ENCODE data around the gene CEACAM7. TPM values are rescaled to one million over a fixed set of nuclear protein-coding genes. Genes with fewer than 3 reads are reported as not detected.

CEACAM7 gene
- not detected for polyA plus RNA-seq (2012; ENCODE audit: low read depth, missing spikeins)

- no peak for FAIRE-seq
- TF ChIP-seq POLR2A (IDR thresholded peaks at IDR 0.05; ENCODE audit: low read depth, low read length) (no peak), TAF1 (IDR thresholded peaks at IDR 0.05; ENCODE audit: low read depth, low read length) (no peak)
- DNase-seq (ENCODE audit: insufficient read length, low spot score), result no peak
Observed at GRCh38 chr19:41688098-41688497, at the start of gene CEACAM7. TSS of gene CEACAM7 (minus strand) at chr19:41688270. CDS start at chr19:41688165, 105 bp downstream.

- TF ChIP-seq SPI1 (IDR thresholded peaks at IDR 0.05; ENCODE audit: low read depth, low read length) (no peak), POLR2A (IDR thresholded peaks at IDR 0.05; ENCODE audit: low read depth, low read length) (no peak), PAX5 (IDR thresholded peaks at IDR 0.05; ENCODE audit: insufficient read depth, low read length, severe bottlenecking) (no peak)
- no peak for DNase-seq (ENCODE audit: insufficient read length, low spot score)
- no peak for FAIRE-seq
Observed at GRCh38 chr19:41735071-41735600, 47.1 kb upstream of the CEACAM7 start.

- TF ChIP-seq TAF1 (IDR thresholded peaks at IDR 0.05; ENCODE audit: low read depth, low read length) (no peak), POLR2A (IDR thresholded peaks at IDR 0.05; ENCODE audit: low read depth, low read length) (no peak), POLR2AphosphoS5 (IDR thresholded peaks at IDR 0.05; ENCODE audit: low read depth, low read length) (no peak), SPI1 (IDR thresholded peaks at IDR 0.05; ENCODE audit: low read depth, low read length) (no peak), PAX5 (IDR thresholded peaks at IDR 0.05; ENCODE audit: insufficient read depth, low read length, severe bottlenecking) (no peak), POU2F2 (IDR thresholded peaks at IDR 0.05; ENCODE audit: low read depth, low read length) (no peak)
- FAIRE-seq (no peak), DNase-seq (ENCODE audit: insufficient read length, low spot score) (no peak)
Observed at GRCh38 chr19:41734585-41734984, 46.5 kb upstream of the CEACAM7 start.

DNA sequence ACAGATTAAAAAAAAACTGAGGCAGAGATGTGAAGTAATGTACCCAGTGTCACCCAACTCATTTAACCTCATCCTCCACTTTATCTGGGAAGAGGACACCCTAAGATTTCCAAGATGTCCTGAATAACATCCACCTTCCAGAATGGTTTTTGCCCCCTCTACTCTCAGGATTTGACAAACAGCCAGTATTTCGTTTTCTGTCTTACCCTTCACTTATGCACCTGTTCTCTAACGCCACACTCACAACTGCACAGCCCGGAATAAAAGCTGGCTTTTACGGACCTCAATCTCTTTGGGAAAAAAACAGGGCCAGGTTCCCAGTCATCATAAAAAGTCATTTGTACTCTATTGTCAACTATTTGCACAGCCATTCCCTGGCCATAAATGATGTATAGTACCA is 46.1 kb upstream of the CEACAM7 start:
- no peak for DNase-seq (ENCODE audit: insufficient read length, low spot score)
- no peak for FAIRE-seq
- TF ChIP-seq PAX5 (IDR thresholded peaks at IDR 0.05; ENCODE audit: insufficient read depth, low read length, severe bottlenecking) (no peak), POU2F2 (IDR thresholded peaks at IDR 0.05; ENCODE audit: low read depth, low read length) (no peak), POLR2A (IDR thresholded peaks at IDR 0.05; ENCODE audit: low read depth, low read length) (no peak), TAF1 (IDR thresholded peaks at IDR 0.05; ENCODE audit: low read depth, low read length) (no peak), SPI1 (IDR thresholded peaks at IDR 0.05; ENCODE audit: low read depth, low read length) (no peak), POLR2AphosphoS5 (IDR thresholded peaks at IDR 0.05; ENCODE audit: low read depth, low read length) (no peak)

- FAIRE-seq (no peak), DNase-seq (ENCODE audit: insufficient read length, low spot score) (no peak)
- no peak for TF ChIP-seq POU2F2 (IDR thresholded peaks at IDR 0.05; ENCODE audit: low read depth, low read length)
- no peak for TF ChIP-seq POLR2AphosphoS5 (IDR thresholded peaks at IDR 0.05; ENCODE audit: low read depth, low read length)
- TF ChIP-seq SPI1 (IDR thresholded peaks at IDR 0.05; ENCODE audit: low read depth, low read length), result no peak
- no peak for TF ChIP-seq PAX5 (IDR thresholded peaks at IDR 0.05; ENCODE audit: insufficient read depth, low read length, severe bottlenecking)
- TF ChIP-seq TAF1 (IDR thresholded peaks at IDR 0.05; ENCODE audit: low read depth, low read length), result no peak
Observed at GRCh38 chr19:41726493-41726892, 38.4 kb upstream of the CEACAM7 start.

- DNase-seq (ENCODE audit: insufficient read length, low spot score) (no peak), FAIRE-seq (no peak)
- TF ChIP-seq POU2F2 (IDR thresholded peaks at IDR 0.05; ENCODE audit: low read depth, low read length) (no peak), TAF1 (IDR thresholded peaks at IDR 0.05; ENCODE audit: low read depth, low read length) (no peak), SPI1 (IDR thresholded peaks at IDR 0.05; ENCODE audit: low read depth, low read length) (no peak), PAX5 (IDR thresholded peaks at IDR 0.05; ENCODE audit: insufficient read depth, low read length, severe bottlenecking) (no peak), POLR2AphosphoS5 (IDR thresholded peaks at IDR 0.05; ENCODE audit: low read depth, low read length) (no peak), POLR2A (IDR thresholded peaks at IDR 0.05; ENCODE audit: low read depth, low read length) (no peak)
Observed at GRCh38 chr19:41720103-41720502, 32.0 kb upstream of the CEACAM7 start.

GRCh38 chr19:41718761-41719160 is 30.7 kb upstream of the CEACAM7 start:
- DNase-seq (ENCODE audit: insufficient read length, low spot score), result no peak

GRCh38 chr19:41714598-41714997 is 26.5 kb upstream of the CEACAM7 start:
- FAIRE-seq (no peak), DNase-seq (ENCODE audit: insufficient read length, low spot score) (no peak)
- TF ChIP-seq SPI1 (IDR thresholded peaks at IDR 0.05; ENCODE audit: low read depth, low read length), result no peak
- no peak for TF ChIP-seq POLR2AphosphoS5 (IDR thresholded peaks at IDR 0.05; ENCODE audit: low read depth, low read length)

More at GRCh38 chr19:41718761-41719160, 30.7 kb upstream of the CEACAM7 start:
- TF ChIP-seq POLR2AphosphoS5 (IDR thresholded peaks at IDR 0.05; ENCODE audit: low read depth, low read length), result no peak
- TF ChIP-seq TAF1 (IDR thresholded peaks at IDR 0.05; ENCODE audit: low read depth, low read length), result no peak
- no peak for TF ChIP-seq POLR2A (IDR thresholded peaks at IDR 0.05; ENCODE audit: low read depth, low read length)
- no peak for TF ChIP-seq POU2F2 (IDR thresholded peaks at IDR 0.05; ENCODE audit: low read depth, low read length)
- no peak for TF ChIP-seq PAX5 (IDR thresholded peaks at IDR 0.05; ENCODE audit: insufficient read depth, low read length, severe bottlenecking)
- no peak for TF ChIP-seq SPI1 (IDR thresholded peaks at IDR 0.05; ENCODE audit: low read depth, low read length)
- no peak for FAIRE-seq

- no peak for TF ChIP-seq PAX5 (IDR thresholded peaks at IDR 0.05; ENCODE audit: insufficient read depth, low read length, severe bottlenecking)
- TF ChIP-seq TAF1 (IDR thresholded peaks at IDR 0.05; ENCODE audit: low read depth, low read length), result no peak
- no peak for TF ChIP-seq POU2F2 (IDR thresholded peaks at IDR 0.05; ENCODE audit: low read depth, low read length)
- no peak for TF ChIP-seq POLR2A (IDR thresholded peaks at IDR 0.05; ENCODE audit: low read depth, low read length)
- TF ChIP-seq SPI1 (IDR thresholded peaks at IDR 0.05; ENCODE audit: low read depth, low read length), result no peak
- TF ChIP-seq POLR2AphosphoS5 (IDR thresholded peaks at IDR 0.05; ENCODE audit: low read depth, low read length), result no peak
- FAIRE-seq (no peak), DNase-seq (ENCODE audit: insufficient read length, low spot score) (no peak)
Observed at GRCh38 chr19:41711376-41712261, 23.5 kb upstream of the CEACAM7 start.

Measured in GM12891 (cell line).